Measurements from ENCODE around the gene MYO9A. TPM values are rescaled to one million over a fixed set of nuclear protein-coding genes. Genes with fewer than 3 reads are reported as not detected.
"Not testable (repeated sequence)": the region's sequence is repeated elsewhere in the genome, so short reads cannot be mapped to it uniquely, and the experiment has no call there.

MYO9A gene
- total RNA-seq, 4 donors from 2014 or later = 50.8 to 68.3 (median 59.5) TPM

GRCh38 chr15:72057548-72058091 is 60.3 kb downstream of the MYO9A start:
- H3K4me3 ChIP-seq (ENCODE audit: low read depth, poor library complexity, severe bottlenecking) = no peak overlapping the region
- intact Hi-C loops (cut with DNase I; ENCODE audit: low total_unique reads) = no loop called here
- DNase-seq (ENCODE audit: low spot score in 2 of 2) = no peak

GRCh38 chr15:72056217-72056616 is 61.7 kb downstream of the MYO9A start:
- WGBS, 2 donors = 97 to 98% methylated on average over 2 of the region's 2 CpGs
- H3K4me3 ChIP-seq (ENCODE audit: low read depth, poor library complexity, severe bottlenecking); DNase-seq (ENCODE audit: low spot score in 2 of 2); intact Hi-C loops (cut with DNase I; ENCODE audit: low total_unique reads): not testable (repeated sequence)

More at GRCh38 chr15:72057548-72058091, 60.3 kb downstream of the MYO9A start:
- TF ChIP-seq POLR2A (IDR thresholded peaks at IDR 0.05) = no peak
- TF ChIP-seq CTCF (IDR thresholded peaks at IDR 0.05) = no peak
- WGBS, 2 donors = 67 to 79% methylated on average over 4 of the region's 4 CpGs

- WGBS, 2 donors = 97 to 98% methylated on average over 7 of the region's 7 CpGs
- intact Hi-C loops (cut with DNase I; ENCODE audit: low total_unique reads); DNase-seq (ENCODE audit: low spot score in 2 of 2); H3K4me3 ChIP-seq (ENCODE audit: low read depth, poor library complexity, severe bottlenecking): not testable (repeated sequence)
Measured at GRCh38 chr15:72053297-72053696, 64.7 kb downstream of the MYO9A start.

GRCh38 chr15:72050700-72051099 is 67.2 kb downstream of the MYO9A start:
- no peak for DNase-seq (ENCODE audit: low spot score in 2 of 2)
- TF ChIP-seq POLR2A (IDR thresholded peaks at IDR 0.05) (no peak), CTCF (IDR thresholded peaks at IDR 0.05) (no peak)
- no peak overlapping the region for H3K4me3 ChIP-seq (ENCODE audit: low read depth, poor library complexity, severe bottlenecking)
- WGBS, 2 donors = 97% methylated on average over 1 of the region's 1 CpG
- intact Hi-C loops (cut with DNase I; ENCODE audit: low total_unique reads) = no loop called here

GRCh38 chr15:72047020-72047419 is 70.9 kb downstream of the MYO9A start:
- intact Hi-C loops (cut with DNase I; ENCODE audit: low total_unique reads) = no loop called here
- no peak for DNase-seq (ENCODE audit: low spot score in 2 of 2)
- no peak overlapping the region for H3K4me3 ChIP-seq (ENCODE audit: low read depth, poor library complexity, severe bottlenecking)
- TF ChIP-seq CTCF (IDR thresholded peaks at IDR 0.05) (no peak), POLR2A (IDR thresholded peaks at IDR 0.05) (no peak)

GRCh38 chr15:72044956-72045355 is 73.0 kb downstream of the MYO9A start:
- TF ChIP-seq POLR2A (IDR thresholded peaks at IDR 0.05) (no peak), CTCF (IDR thresholded peaks at IDR 0.05) (no peak)
- WGBS, 2 donors = 96 to 99% methylated on average over 3 of the region's 3 CpGs

GRCh38 chr15:72042865-72043264 is 75.1 kb downstream of the MYO9A start:
- TF ChIP-seq POLR2A (IDR thresholded peaks at IDR 0.05) (no peak), CTCF (IDR thresholded peaks at IDR 0.05) (no peak)
- intact Hi-C loops (cut with DNase I; ENCODE audit: low total_unique reads) = no loop called here
- no peak for DNase-seq (ENCODE audit: low spot score in 2 of 2)
- 93 to 95% methylated on average over 7 of the region's 7 CpGs for WGBS, 2 donors
- H3K4me3 ChIP-seq (ENCODE audit: low read depth, poor library complexity, severe bottlenecking) = no peak overlapping the region

More at GRCh38 chr15:72044956-72045355, 73.0 kb downstream of the MYO9A start:
- intact Hi-C loops (cut with DNase I; ENCODE audit: low total_unique reads) = no loop called here
- no peak overlapping the region for H3K4me3 ChIP-seq (ENCODE audit: low read depth, poor library complexity, severe bottlenecking)
- DNase-seq (ENCODE audit: low spot score in 2 of 2) = no peak
